Spleen (tissue), 11 donors: Measurements from ENCODE around the gene TTC14. TPM values are rescaled to one million over a fixed set of nuclear protein-coding genes. Genes with fewer than 3 reads are reported as not detected.

Source experiments
- DNase-seq: peaks from one replicate; pipeline ENCODE4 v3.0.0-alpha.2; 2020
- H3K27ac ChIP-seq, 8 donors: fragments of 200-600 bp; sonication (generic) in 7 of 8; 1 replicate in 4 of 8; 2 replicates in 4 of 8; pipeline versions ENCODE4 v1.5.0 to v1.8.0; 2016 to 2021; ENCODE audit warnings: inconsistent platforms in 4 of 8, mild to moderate bottlenecking in 4 of 8, moderate library complexity in 1 of 8
- H3K27me3 ChIP-seq, 7 donors: fragments of 200-600 bp; sonication (generic) in 6 of 7; replicated peaks in 1 of 7; 1 replicate in 4 of 7; 2 replicates in 3 of 7; pipeline versions ENCODE4 v1.5.0 to v1.8.0; 2016 to 2021; ENCODE audit warnings: inconsistent platforms in 3 of 7, mild to moderate bottlenecking in 1 of 7
- H3K36me3 ChIP-seq, 6 donors: fragments of 200-600 bp; sonication (generic) in 5 of 6; 1 replicate in 4 of 6; 2 replicates in 2 of 6; pipeline versions ENCODE4 v1.5.0 to v1.8.0; 2016 to 2021; ENCODE audit warnings: inconsistent platforms in 2 of 6
- H3K4me1 ChIP-seq, 6 donors: fragments of 200-600 bp; sonication (generic) in 5 of 6; 1 replicate in 3 of 6; 2 replicates in 3 of 6; pipeline versions ENCODE4 v1.5.0 to v1.8.0; 2016 to 2021; ENCODE audit warnings: inconsistent platforms in 3 of 6
- H3K4me3 ChIP-seq, 8 donors: fragments of 200-600 bp; sonication (generic) in 7 of 8; 1 replicate in 4 of 8; 2 replicates in 4 of 8; pipeline versions ENCODE4 v1.5.0 to v1.8.0; 2016 to 2021; ENCODE audit warnings: inconsistent platforms in 4 of 8, mild to moderate bottlenecking in 4 of 8, moderate library complexity in 2 of 8
- H3K9me3 ChIP-seq, 8 donors: fragments of 200-600 bp; sonication (generic) in 7 of 8; 1 replicate in 4 of 8; 2 replicates in 4 of 8; pipeline versions ENCODE4 v1.5.0 to v1.8.0; 2016 to 2021; ENCODE audit warnings: inconsistent platforms in 4 of 8
- POLR2A ChIP-seq, 3 donors: fragments of 450-650 bp; IDR thresholded peaks; one replicate each; pipeline ENCODE4 v1.5.1; 2017; ENCODE audit warnings: antibody characterized with exemption in 3 of 3, mild to moderate bottlenecking in 1 of 3
- POLR2AphosphoS5 ChIP-seq, 3 donors: sonication (generic); formaldehyde crosslinking; IDR thresholded peaks; one replicate each; pipeline ENCODE4 v1.5.1; 2017; ENCODE audit warnings: antibody characterized with exemption in 3 of 3
- WGBS, 5 donors: extraction: QIAGEN DNeasy Blood & Tissue Kit in 3 of 5; methylation state at CpG; one replicate each; pipeline versions ENCODE4 v1.1.5 to v1.1.7; 2013 to 2018; 5-methylcytosine and 5-hydroxymethylcytosine counted together
- intact Hi-C: fragments of 100-400 bp; cut with DNase I; formaldehyde crosslinking; loops from one replicate; pipeline ENCODE4 v1.15.0; 2023; ENCODE audit warnings: low total_unique reads
- polyA plus RNA-seq, 3 donors: library from polyadenylated mRNA; stranded (reverse); fragments of 200-250 nt; gene quantifications; one replicate each; pipeline ENCODE4 v1.2.1, GENCODE V29; 2013
- total RNA-seq, 7 donors: library from RNA; depleted of rRNA in 3 of 7; stranded (reverse); fragments of >200 nt in 3 of 7; fragmentation: NEBNext Ultra II Directional in 4 of 7; extraction: Animal tissue kit (Norgen Biotek cat#: 25700) in 4 of 7; gene quantifications; one replicate each; pipeline versions ENCODE4 v1.1.0 to v1.2.1, GENCODE V29; 2016 to 2021
- TF ChIP-seq, protein P1 (sequence below), 11 experiments: fragments of 200-600 bp in 7 of 11; fragments of 450-650 bp in 4 of 11; sonication (generic) in 4 of 11; IDR thresholded peaks in 8 of 11; conservative IDR thresholded peaks in 3 of 11; 1 replicate in 7 of 11; 2 replicates in 4 of 11; pipeline versions ENCODE4 v1.4.0 to v1.8.0; 2016 to 2021; ENCODE audit warnings: antibody characterized with exemption in 11 of 11, inconsistent platforms in 4 of 11, mild to moderate bottlenecking in 1 of 11
- donor health status: healthy with polysubstance abuse.
- donor health status: DM: no; HTN: no; CAD: no; lungs with moderate emphysema.
- donor health status: DM: no; HTN: no; CAD: no.
- donor health status: Bipolar disorder and iron deficiency.
- donor health status: healthy.
- donor health status: DM: no; HTN: no; CAD: no.
- donor health status: DM: yes; HTN: yes; CAD: no.

The TTC14 gene
- total and polyA plus RNA-seq, 10 donors = 23.8 to 101 (median 66.7) TPM

DNA sequence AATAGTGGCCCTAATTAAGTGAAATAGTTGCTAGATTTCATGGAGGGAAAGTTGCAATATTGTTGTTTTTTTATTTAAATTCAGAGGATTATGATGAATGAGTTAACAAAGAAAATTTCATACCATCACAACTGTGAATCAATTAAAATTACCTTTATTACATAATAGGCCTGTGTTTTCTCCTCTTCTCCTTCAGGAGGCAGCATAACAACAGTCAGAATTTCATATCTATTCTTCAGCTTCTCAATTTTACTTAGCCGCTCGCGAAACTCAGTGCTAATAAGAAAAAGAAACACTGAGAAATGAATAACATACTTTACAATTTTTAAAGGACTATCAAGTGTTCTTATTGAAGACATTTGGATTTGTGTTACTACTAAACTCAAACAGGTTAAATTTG lies 29.4 kb downstream of the TTC14 start:
- Histone ChIP-seq H3K9me3 (no peaks in the 10 kb centered on the region), H3K4me3 (no peak overlapping the region), H3K27ac (no peak overlapping the region), H3K36me3 (peaks cover 0 to 8% (median 0%) of the 10 kb centered on the region in 6 donors), H3K4me1 (no peaks in the 10 kb centered on the region), H3K27me3 (peaks cover 0 to 35% (median 2%) of the 10 kb centered on the region in 7 donors)
- TF ChIP-seq POLR2AphosphoS5 (IDR thresholded peaks at IDR 0.05) = no peak
- TF ChIP-seq, protein P1, sequence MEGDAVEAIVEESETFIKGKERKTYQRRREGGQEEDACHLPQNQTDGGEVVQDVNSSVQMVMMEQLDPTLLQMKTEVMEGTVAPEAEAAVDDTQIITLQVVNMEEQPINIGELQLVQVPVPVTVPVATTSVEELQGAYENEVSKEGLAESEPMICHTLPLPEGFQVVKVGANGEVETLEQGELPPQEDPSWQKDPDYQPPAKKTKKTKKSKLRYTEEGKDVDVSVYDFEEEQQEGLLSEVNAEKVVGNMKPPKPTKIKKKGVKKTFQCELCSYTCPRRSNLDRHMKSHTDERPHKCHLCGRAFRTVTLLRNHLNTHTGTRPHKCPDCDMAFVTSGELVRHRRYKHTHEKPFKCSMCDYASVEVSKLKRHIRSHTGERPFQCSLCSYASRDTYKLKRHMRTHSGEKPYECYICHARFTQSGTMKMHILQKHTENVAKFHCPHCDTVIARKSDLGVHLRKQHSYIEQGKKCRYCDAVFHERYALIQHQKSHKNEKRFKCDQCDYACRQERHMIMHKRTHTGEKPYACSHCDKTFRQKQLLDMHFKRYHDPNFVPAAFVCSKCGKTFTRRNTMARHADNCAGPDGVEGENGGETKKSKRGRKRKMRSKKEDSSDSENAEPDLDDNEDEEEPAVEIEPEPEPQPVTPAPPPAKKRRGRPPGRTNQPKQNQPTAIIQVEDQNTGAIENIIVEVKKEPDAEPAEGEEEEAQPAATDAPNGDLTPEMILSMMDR (IDR thresholded peaks at IDR 0.05 in 8 of 11, conservative IDR thresholded peaks at IDR 0.05 in 3 of 11) = no peak
- TF ChIP-seq POLR2A (IDR thresholded peaks at IDR 0.05) = no peak
- DNase-seq = no peak
- intact Hi-C loops = no loop called here
- WGBS, 5 donors = 87 to 93% (median 88%) methylated on average over 3 of the region's 3 CpGs

- TF ChIP-seq POLR2AphosphoS5 (IDR thresholded peaks at IDR 0.05) (no peak), POLR2A (IDR thresholded peaks at IDR 0.05) (no peak)
- TF ChIP-seq, protein P1 (IDR thresholded peaks at IDR 0.05 in 8 of 11, conservative IDR thresholded peaks at IDR 0.05 in 3 of 11) = no peak
- Histone ChIP-seq H3K36me3 (no peaks in the 10 kb centered on the region), H3K27me3 (peaks cover 0 to 35% (median 2%) of the 10 kb centered on the region in 7 donors), H3K9me3 (no peaks in the 10 kb centered on the region), H3K27ac (no peak overlapping the region), H3K4me1 (no peaks in the 10 kb centered on the region), H3K4me3 (no peak overlapping the region)
- intact Hi-C loops = no loop called here
- WGBS, 5 donors = 22 to 47% (median 29%) methylated on average over 2 of the region's 2 CpGs
- peak; percentile 64 for DNase-seq
These were observed 31.8 kb downstream of the TTC14 start for GRCh38 chr3:180633722-180634121.

GRCh38 chr3:180640987-180641386 lies 39.0 kb downstream of the TTC14 start:
- Histone ChIP-seq H3K36me3 (no peaks in the 10 kb centered on the region), H3K4me1 (no peaks in the 10 kb centered on the region), H3K9me3 (no peaks in the 10 kb centered on the region), H3K27ac (no peak overlapping the region), H3K27me3 (peaks cover 0 to 15% (median 0%) of the 10 kb centered on the region in 7 donors), H3K4me3 (no peak overlapping the region)
- TF ChIP-seq, protein P1 (IDR thresholded peaks at IDR 0.05 in 8 of 11, conservative IDR thresholded peaks at IDR 0.05 in 3 of 11) = no peak
- TF ChIP-seq POLR2A (IDR thresholded peaks at IDR 0.05) = no peak
- TF ChIP-seq POLR2AphosphoS5 (IDR thresholded peaks at IDR 0.05) = no peak
- DNase-seq = no peak
- intact Hi-C loops = no loop called here

- H3K27me3 ChIP-seq = peaks cover 0 to 32% (median 0%) of the 10 kb centered on the region in 7 donors
- no peak overlapping the region for H3K4me3 ChIP-seq
- H3K36me3 ChIP-seq = no peaks in the 10 kb centered on the region
- no peak overlapping the region for H3K27ac ChIP-seq
- H3K9me3 ChIP-seq = no peaks in the 10 kb centered on the region
- intact Hi-C loops = no loop called here
- DNase-seq = no peak
- no peaks in the 10 kb centered on the region for H3K4me1 ChIP-seq
- TF ChIP-seq, protein P1 (IDR thresholded peaks at IDR 0.05 in 8 of 11, conservative IDR thresholded peaks at IDR 0.05 in 3 of 11) = peak in 2 of 11 experiments; percentile 22 to 37
- TF ChIP-seq POLR2A (IDR thresholded peaks at IDR 0.05) (no peak), POLR2AphosphoS5 (IDR thresholded peaks at IDR 0.05) (no peak)
- WGBS, 5 donors = 33 to 57% (median 35%) methylated on average over 1 of the region's 1 CpG
These were observed 44.3 kb downstream of the TTC14 start for GRCh38 chr3:180646187-180646790.
